HG02884 (cell line): Measurements from ENCODE around the gene DIABLO.
"Not testable (repeated sequence)": the region's sequence is repeated elsewhere in the genome, so short reads cannot be mapped to it uniquely, and the experiment has no call there.

ENCODE experiments used
- ATAC-seq: cut with Tn5 transposase; IDR thresholded peaks from one replicate; pipeline ENCODE4 v1.9.1; 2021; ENCODE audit warnings: mild to moderate bottlenecking, moderate library complexity; ENCODE audit not compliant: unreplicated experiment

Gene DIABLO

DNA sequence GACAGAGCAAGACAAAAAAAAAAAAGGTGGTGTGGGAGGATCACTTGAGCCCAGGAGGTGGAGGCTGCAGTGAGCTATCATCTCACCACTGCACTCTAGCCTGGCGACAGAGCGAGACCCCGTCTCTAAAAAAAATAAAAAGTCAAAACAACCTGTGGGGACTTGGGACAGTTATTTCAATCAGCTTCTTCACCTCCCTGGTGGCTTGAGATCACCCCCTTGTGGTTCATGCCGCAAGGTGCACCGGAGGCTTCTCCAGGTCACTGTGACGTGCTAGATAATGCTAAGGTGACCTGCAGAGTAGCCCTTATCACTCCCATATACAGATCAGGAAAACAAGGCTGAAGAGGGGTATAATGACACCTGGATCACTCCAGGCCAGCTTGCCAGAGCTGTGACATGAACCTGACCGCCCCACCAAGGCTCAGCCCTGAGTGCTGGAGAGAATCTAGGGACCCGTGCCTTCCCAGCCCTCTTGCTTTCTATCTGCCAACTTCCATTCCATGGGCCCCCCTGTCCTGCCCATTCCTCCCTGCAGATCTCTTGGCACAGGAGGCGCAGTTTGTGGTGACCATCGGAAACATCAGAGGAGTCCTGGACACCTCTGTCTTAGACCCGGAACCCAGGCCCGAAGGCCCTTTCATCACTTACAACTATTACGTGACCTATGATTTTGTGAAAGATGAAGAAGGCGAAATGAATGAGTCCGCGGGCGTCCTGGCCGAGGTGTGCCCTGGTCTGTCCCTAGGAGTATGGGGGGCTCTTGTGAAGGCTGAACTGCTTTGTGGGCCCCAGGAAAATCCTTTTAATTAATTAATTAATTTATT, 34.8 kb downstream of the DIABLO start:
- ATAC-seq, result no peak

DNA sequence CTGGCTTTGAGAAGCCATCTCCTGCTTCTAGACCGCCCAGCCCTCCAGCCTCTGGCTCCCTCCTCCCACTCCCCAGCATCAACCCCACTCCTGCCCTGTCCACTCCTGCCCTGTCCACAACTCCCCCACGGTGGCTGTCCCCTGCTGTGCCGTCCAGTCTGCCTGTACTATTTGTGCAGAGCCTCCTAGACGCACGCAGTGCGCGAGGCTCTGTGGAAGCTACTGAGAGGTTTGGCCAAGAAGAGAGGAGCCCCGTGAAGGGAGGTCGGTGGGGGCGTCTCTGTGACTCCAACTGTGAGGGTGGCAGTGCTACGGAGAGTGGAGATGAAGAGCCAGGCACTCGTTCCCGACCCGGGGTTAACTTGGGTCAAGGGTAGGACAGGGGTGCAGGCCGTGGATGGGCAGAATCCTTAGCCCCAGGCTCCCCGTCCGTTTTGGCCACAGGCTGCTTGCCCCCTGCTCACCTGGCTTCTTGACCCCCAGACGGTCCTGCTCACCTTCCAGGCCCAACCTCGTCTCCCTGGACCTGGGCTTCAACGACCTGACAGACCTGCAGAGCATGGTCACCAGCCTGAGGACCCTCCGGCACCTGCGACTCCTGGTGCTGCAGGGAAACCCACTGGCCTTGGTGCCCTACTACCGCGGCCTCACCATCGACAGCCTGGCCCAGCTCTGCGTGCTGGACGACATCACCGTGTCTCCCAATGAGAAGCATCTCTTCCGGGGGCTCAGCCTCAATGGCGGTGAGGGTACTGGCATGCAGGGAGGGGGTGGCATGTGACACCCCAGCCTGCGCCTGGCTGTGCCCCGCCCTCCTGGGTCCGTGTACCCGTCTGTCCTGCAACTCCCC, 36.0 kb downstream of the DIABLO start:
- ATAC-seq, result no peak

DNA sequence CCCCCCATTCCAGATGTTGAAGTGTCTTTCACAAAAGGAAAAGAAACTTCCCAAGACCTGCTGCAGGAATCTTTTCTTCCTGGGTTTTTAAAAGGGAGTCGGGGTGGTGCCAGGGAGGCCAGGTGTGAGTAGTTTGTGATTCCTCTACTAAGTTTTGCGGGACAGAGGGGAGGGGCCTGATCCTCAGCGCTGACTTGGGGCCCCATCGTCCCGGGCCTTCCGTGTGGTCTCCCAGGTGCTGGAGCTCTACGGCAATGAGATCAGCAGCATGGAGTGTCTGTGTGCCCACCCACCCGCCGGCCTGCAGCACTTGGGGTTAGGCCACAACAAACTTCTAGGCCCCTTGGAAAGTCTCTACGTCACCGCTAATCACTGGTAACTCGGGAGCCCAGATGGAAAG, 38.4 kb downstream of the DIABLO start:
- no peak for ATAC-seq

DNA sequence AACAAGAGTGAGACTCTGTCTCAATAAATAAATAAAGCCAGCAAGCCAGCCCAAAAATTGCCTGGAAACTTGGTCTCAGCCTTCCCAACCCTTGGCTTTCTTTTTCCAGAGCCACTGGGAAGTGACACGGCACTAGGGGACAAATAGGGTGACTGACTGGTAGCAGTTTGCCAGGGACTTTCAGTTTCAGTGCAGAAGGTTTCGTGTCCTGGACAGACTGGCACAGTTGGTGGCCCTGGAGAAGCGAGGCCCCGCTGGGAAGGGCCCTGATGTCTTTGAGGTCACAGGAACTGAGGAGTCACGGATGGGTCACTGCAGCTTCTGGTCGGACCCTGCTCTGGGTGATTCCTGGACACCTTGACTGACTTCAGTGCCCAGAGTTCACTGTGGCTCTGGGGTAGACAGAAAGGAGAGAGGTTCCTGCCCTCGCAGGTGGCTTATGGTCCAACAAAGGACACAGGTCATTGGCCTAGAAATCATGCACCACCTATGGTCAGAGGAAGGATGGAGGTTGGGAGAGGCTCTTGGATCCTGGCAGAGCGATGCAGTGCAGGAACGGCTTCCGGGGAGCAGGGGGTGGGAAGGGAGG, 40.3 kb downstream of the DIABLO start:
- no peak for ATAC-seq

DNA sequence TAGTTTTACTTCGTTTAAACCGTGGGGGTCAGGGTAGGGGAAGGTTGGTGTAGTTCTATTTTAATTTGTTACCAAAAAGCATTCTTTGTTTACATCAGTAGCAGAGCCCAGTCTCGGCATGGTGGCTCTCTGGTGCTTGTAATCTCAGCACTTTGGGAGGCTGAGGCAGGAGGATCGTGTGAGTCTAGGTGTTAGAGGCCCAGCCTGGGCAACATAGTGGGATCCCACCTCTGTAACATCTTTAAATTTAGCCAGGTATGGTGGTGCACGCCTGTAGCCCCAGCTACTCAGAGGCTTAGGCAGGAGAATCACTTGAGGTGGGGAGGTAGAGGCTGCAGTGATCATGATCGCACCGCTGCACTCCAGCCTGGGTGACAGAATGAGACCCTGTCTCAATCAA, 40.8 kb downstream of the DIABLO start:
- ATAC-seq, result no peak

DNA sequence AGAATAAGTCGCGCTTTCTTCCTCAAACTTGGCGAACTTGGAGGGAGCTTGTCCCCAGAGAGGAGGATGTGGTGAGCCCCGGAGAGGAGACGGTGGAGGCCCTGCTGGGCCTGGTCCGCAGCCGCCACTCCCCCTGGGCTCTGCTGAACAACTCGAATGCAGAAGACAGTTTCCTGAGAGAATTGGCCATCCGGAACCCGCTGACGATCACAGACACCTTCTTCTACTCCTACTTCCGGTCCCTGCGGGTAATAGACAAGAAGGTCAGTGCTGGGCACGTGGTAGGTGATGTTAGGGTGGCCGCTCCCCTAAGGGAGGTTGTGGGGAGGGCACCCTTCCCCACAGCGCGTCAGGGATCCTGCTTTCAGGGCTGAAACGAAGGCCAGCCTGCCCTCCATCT, 41.3 kb downstream of the DIABLO start:
- ATAC-seq, result no peak

DNA sequence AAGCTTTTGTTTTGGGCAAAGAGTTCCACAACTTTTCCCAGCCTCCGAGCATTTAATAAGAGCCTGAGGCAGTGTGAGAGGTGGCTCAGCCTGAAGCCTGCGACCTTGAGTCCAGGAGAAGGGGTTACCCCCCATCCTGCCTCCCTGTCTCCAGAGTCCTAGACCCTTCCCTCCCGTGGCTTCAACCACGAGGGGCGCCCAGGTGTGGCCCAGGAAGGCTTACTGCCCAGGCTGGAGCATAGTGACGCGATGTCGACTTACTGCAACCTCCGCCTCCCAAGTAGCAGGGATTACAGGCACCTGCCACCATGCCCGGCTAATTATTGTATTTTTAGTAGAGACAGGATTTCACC, 42.3 kb downstream of the DIABLO start:
- ATAC-seq, result no peak

DNA sequence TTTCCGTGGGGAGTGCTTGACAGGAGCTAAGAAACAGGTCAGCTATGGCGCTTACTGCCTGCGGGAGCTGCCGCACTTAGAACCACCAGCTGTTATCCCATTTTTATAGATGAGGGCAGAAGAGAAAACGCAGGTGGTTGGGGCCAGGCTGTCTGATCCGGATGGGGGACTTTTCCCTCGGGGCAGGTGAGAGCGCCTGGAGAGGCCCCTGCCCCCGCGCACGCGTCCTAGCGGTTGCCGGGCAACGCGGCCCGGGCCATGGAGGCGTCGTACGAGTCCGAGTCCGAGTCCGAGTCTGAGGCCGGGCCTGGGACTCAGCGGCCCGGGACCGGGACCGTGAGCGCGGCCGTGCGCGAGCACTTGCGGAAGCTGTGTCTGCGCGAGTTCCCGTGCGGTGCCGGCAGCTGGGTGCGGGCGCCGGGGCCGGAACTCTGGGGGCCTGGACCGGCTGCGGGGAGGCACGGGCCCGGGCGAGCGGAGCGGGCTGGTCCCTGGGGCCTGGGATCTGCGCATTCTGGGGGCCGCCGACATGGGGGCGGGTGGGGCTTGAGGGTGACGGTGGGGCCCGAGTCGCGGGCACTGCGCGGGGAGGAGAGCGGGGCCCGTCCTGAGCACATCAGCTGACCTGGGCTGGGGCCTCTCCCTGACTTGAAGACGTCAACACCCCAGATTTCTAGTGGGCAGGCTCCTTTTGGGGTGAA, 42.8 kb downstream of the DIABLO start, which contains the start of gene LRRC43:
LRRC43 (plus strand) TSS at position 237 of the 701 bp plus-strand sequence; CDS start at position 259, 22 bp downstream.
- ATAC-seq, result no peak

DNA sequence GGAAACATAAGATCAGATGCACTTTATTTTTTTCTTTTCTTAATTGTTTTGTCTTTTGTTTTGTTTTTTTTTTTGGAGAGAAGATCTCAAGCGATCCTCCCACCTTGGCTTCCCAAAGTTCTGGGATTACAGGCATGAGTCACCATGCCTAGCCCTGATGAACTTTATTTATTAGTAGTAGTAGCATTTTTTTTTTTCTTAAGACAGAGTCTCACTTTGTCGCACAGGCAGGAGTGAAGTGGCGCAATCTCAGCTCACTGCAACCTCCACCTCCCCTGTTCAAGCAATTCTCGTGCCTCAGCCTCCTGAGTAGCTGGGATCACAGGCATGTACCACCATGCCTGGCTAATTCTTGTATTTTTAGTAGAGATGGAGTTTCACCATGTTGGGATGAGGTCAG, 49.4 kb downstream of the DIABLO start:
- ATAC-seq, result not testable (repeated sequence)

DNA sequence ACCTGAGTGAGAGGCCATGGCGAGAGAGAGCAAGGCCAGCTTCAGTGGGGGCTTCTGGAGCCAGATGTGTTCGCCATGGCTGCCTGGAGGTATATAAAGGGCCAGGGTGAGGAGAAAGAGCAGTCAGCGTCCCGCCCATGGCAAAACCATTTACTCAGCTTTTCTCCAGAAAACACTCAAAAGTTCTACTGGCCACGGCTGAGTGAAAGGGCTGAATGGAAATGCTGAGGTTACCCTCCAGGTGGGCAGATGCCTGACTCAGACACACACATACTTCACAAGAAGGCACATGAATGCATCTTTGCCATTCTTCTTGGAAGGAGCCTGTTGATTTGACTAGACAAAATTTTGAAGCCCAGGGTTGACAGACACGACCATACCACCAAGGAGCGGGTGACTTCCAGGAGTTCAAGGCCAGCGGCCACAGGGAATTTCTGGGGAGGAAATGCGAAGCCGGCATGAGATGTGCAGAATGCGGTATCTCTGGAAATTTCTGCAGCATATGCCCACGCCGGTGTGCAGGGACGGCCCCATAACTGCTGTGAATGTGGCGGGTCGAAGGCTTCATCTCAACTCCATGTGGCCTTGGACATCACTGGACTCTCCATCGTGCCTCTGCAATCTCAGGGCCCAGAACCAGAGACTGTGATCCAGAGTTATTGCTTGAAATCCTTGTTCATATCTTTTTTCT, 51.6 kb downstream of the DIABLO start, which contains the start of gene IL31:
IL31 (minus strand) TSS at position 67 of the 691 bp plus-strand sequence; CDS start at position 18, 49 bp downstream.
- ATAC-seq, result no peak

DNA sequence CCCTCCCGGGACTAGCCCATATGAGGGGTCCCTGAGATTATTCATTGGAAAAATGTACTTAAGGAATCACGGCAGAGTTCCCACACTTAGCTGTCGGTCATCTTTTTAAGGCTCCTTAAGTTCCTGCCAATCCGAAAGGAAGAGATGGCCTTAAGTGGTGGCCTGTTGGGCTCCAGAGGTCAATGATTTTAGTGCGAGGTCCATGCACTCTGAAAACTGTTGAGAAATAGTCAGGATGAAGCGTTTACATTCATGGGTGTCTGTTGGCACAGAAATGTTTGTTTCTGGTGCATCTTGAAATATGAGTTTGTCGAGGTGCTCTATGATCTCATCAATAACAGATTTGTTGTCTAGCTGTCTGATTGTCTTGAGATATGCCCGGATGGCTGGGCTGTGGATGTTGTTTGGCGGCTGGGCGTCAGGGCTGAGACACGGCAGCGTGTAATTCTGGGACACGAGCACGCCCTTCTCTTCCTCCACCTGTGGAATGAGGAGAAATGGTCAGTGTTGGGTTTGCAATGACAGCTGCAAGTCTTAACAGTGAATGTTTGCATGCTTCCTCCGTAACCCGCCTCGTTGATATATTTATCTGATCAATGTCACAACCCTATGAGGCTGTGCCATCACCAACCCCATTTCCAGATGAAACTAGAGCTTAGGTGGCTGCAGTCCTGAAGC, 53.5 kb downstream of the DIABLO start:
- ATAC-seq, result no peak

DNA sequence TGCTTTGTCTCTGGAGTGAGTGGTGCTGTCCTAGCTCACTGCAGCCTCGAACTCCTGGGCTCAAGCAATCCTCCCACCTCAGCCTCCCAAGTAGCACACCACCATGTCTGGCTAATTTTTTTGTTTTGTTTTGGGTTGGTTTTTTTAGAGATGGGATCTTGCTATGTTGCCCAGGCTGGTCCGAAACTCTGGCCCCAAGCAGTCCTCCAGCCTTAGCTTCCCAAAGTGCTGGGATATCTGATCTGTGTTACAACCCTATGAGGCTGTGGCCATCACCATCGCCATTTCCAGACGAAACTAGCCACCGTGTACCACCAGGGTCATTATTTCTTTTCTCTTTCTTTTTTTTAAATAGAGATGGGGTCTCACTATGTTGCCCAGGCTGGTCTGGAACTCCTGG, 54.5 kb downstream of the DIABLO start:
- ATAC-seq, result no peak

DNA sequence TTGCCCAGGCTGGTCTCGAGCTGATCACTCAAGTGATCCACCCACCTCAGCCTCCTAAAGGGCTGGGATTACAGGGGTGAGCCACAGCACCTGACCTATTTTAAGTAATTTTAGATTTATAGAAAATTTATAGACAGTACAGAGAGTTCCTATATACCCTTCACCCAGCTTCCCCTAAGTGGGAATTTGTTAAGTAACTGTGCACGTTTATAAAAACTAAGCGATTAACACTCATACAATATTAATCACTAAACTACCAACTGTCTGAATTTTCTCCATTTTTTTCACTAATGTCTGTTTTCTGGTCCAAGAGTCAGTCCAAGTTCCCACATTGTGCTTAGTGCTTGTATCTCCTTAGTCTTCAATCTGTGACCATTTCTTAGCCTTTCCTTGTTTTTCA, 57.4 kb downstream of the DIABLO start:
- ATAC-seq, result no peak

DNA sequence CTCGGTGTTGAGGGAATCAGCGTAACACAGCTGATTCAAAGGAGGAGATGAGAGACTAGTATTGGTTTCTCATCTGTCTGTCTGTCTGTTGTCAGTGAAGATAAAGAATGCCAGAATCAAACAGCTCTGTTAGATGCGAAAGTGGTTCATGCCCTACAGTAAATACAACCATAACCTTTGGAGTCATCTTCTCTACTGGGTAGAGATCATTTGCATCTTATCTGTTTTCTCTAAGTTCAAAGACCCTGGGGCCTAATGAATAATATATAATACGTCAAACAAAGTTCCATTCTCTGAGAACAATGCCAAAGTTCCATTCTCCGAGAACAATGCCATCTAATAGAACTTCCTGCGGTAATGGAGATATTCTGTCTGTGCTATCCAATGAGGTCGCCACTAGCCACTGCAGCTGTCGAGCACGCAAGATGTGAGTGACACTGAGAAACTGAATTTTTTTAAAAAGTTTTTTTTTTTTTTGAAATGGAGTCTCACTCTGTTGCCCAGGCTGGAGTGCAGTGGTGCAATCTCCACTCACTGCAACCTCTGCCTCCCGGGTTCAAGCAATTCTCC, 58.4 kb downstream of the DIABLO start:
- ATAC-seq, result no peak

DNA sequence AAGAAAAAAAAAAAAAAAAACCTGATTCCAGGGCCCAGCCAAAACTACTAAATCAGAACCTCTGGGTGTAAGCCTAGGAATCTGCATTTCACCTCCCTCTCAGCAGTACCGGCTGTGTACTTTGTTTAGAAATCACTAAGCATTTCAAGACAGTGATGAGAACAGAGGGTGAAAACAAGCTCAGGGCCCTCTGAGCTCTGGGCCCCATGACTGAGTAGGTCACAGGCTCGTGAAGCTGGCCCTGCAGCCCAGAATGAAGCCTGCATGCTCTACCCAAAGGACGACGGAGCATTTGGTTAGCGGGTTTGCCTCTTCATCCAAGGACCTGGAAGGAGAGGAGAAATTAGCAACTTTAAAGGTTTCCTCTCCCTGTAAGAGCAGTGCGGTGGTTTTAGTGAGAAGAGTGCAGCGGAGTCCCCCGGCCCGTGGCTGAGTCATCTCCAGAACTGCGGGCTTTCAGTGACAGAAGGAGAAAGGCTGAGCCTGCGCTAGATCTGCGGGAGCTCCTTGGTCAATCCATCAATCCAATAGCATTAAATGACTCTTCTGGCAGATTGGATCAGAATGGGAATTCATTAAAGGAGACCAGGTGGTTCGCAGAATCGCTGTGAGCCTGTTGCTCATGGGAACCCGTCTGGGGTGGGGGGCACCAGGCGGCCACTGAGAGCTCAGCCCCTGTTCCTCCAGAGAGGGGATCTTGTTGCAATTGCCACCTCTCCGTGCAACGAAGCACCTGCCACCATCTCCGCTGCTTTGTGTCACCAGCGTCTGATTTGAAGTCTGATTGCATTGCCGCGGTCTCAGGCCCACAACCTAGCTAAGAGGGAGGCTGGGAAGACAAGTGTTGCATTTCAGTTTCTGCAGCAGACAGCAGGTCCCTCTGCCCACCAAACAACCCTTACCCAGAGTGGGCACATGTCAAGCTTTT, 59.2 kb downstream of the DIABLO start:
- ATAC-seq, result no peak

DNA sequence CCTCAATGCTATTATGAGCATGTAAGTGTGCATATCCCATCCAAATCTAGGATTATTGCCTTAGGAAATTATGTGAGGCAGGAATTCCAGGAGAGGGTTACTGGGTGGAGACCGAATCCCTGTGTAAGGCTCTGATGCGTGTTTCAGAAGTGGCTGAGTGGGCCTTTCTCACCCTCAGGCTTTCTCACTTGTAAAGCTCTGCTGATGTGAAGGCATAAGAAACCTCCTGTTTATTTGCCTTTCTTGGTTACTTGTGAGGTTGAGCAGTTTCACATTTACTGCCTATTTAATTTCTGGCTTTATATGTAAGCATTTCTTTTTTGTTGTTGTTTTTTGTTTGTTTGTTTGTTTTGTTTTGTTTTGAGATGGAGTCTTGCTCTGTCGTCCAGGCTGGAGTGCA, 62.9 kb downstream of the DIABLO start:
- ATAC-seq, result no peak

DNA sequence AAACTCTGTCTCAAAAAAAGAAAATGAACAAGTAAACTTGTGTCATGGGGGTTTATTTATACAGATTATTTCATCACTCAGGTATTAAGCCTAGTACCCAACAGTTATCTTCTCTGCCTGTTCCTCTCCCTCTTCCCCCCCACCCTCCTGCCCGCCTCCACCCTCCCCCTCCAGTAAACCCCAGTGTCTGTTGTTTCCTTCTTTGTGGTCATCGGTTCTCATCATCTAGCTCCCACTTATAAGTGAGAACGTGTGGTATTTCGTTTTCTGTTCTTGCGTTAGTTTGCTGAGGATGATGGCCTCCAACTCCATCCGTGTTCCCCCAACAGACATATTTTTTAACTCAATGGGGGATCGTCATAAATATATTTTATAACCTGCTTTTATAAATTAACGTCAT, 64.2 kb downstream of the DIABLO start:
- no peak for ATAC-seq

DNA sequence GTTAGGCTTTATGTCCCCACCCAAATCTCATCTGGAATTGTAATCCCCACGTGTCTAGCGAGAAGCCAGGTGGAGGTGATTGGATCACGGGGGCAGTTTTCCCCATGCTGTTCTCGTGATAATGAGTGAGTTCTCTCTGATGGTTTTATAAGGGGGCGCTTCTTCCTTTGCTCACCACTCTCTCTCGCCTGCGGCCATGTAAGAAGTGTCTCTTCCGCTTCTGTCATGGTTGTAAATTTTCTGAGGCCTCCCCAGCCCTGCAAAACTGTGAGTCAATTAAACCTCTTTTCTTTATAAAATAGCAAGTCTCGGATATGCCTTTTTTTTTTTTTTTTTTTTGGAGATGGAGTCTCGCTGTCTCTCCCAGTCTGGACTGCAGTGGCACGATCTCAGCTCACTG, 65.1 kb downstream of the DIABLO start:
- no peak for ATAC-seq
